GM21619 (cell line): ENCODE results near the gene ECEL1.
"Not testable (repeated sequence)": the region's sequence is repeated elsewhere in the genome, so short reads cannot be mapped to it uniquely, and the experiment has no call there.

Experiments
- ATAC-seq: cut with Tn5 transposase; IDR thresholded peaks from one replicate; pipeline ENCODE4 v1.9.1; 2021; ENCODE audit not compliant: unreplicated experiment

ECEL1 gene

DNA sequence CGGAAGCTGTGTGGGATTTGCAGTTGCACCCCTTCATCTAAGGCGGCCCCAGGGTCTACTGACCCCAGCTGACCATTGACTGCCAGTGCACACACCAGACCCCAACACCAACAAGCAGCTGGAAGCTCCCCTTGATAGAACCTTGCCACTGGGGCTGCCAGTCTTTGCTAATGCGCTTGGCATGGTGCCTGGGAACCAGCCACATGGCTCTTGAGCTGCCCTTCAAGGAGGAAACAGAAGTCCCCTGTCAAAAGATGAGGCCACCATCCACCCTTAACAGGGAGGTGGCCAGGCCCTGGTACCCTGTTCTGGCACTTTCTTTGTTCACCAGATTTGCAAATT, 23.1 kb downstream of the ECEL1 start:
- ATAC-seq: no peak

DNA sequence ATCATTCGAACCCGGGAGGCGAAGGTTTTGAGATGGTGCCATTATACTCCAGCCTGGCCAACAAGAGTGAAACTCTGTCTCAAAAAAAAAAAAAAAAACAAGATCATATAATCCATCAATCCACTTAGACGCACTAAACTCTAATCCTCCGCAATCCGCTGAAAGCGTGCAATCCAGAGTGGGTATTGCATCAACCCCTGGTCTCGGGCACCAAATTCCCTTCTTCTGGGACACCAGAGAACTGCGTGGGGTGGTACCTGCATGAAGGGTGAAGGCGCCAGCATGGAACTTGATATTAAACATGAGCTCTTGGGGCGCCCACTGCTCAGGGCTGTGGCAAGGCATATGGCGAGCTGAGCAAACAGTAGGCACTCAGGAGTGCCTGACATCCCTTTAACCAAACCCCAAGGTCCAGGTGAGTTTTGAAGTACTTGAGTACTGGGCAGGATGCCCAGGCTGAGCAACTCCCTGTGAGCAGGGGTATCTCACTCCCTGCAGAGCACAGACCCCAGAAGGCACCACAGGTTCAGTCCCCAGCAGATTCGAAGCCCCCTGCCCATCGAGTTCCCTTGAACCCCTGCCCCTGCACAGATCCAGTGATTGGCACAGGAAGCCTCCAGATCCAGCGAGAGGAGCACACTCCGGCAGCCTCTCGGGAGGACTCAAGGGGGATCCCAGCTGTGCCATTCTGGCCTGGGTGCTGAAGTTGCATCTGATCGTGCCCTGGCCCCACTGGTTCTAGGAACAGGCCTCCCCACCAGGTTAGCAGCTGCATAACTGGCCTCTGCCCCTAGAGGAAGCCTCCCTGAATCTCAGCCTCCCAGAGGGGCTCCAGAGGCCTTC, 23.7 kb downstream of the ECEL1 start:
- ATAC-seq: no peak

DNA sequence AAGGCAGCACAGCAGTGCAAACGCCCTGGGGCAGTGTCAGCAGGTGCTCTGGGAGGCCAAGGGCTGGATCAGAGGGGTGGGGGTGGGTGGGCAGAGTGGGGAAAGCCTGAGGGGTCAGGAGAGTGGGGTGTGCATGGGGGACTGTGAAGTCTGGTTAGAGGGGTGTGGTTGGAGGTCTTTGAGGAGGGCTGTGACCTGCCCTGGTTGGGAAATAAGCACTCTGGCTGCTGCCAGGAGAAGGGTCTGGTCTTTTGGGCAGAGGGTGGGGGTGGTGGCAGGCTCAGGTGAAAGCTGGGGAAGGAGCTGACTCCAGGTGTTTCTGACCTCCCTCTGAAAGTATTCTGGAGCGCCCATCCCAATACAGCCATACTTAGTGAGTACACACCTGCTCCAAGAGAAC, 27.5 kb downstream of the ECEL1 start:
- ATAC-seq: no peak

DNA sequence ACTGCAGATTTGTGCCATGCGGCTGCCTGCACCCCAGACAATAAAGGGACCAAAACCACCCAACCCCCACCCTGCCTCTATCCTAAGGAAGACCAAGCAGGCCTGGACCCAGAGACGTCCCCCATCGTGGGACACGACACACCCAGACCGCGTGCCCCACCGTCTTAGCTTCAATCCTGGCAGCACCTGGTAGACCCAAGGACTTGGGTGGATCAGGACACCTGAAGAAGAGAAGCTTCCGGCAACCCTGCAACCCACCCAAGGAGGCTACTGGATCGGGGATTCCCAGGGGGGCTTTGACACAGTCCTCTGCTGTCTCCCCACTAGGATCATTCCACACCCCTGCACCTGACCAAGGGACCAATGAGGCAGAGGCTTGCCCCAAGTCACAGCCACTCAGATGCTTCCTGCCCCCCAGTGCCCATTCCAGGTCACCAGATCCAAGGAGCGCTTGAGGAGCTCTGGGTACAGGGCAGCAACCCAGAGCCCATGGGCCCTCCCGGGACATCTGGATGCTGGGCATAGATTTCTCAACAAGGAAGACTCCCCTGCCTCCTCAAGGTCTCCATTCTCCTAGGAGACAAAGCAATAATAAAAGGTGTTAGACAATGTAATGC, 28.1 kb downstream of the ECEL1 start:
- ATAC-seq: no peak

DNA sequence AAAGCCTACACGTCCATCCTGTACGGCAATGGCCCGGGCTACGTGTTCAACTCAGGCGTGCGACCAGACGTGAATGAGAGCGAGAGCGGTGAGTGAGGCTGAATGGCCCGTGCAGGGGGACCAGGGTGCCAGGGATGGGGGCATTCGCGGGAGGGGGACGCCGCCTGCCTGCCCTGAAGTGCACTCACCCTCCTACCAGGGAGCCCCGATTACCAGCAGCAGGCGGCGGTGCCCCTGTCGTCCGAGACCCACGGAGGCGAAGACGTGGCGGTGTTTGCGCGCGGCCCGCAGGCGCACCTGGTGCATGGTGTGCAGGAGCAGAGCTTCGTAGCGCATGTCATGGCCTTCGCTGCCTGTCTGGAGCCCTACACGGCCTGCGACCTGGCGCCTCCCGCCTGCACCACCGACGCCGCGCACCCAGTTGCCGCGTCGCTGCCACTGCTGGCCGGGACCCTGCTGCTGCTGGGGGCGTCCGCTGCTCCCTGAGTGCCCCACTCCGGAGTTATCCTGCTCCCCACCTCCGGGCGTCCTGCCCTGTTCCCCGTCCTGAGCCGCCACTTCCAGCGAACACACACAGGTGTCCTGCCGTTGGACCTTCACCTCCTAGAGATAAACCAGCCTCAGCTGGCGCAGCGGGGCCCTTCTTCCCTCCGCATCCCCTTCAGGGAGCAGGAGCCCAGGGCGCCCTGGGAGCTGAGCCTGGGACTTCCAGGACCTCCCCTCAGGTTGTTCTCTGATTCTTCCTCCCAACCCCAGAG, 28.8 kb downstream of the ECEL1 start:
- ATAC-seq: no peak

DNA sequence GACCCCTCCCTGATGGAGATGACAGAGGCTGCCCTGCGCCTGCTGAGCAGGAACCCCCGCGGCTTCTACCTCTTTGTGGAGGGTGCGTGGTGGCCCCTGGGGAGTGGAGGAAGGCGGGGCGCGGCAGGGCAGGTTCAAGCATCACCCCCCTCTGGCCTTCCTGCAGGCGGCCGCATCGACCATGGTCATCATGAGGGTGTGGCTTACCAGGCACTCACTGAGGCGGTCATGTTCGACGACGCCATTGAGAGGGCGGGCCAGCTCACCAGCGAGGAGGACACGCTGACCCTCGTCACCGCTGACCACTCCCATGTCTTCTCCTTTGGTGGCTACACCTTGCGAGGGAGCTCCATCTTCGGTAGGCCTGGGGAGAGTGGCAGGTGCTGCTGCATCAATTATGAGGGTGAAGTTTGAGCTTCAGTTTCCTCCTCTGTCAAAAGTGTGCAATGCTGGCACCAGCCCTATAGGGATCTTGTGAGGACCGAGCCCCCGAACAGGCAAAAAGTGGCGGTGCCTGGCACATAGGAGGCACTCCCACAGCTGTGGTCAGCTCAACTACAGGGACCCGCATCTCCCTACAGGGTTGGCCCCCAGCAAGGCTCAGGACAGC, 29.5 kb downstream of the ECEL1 start:
- no peak for ATAC-seq

DNA sequence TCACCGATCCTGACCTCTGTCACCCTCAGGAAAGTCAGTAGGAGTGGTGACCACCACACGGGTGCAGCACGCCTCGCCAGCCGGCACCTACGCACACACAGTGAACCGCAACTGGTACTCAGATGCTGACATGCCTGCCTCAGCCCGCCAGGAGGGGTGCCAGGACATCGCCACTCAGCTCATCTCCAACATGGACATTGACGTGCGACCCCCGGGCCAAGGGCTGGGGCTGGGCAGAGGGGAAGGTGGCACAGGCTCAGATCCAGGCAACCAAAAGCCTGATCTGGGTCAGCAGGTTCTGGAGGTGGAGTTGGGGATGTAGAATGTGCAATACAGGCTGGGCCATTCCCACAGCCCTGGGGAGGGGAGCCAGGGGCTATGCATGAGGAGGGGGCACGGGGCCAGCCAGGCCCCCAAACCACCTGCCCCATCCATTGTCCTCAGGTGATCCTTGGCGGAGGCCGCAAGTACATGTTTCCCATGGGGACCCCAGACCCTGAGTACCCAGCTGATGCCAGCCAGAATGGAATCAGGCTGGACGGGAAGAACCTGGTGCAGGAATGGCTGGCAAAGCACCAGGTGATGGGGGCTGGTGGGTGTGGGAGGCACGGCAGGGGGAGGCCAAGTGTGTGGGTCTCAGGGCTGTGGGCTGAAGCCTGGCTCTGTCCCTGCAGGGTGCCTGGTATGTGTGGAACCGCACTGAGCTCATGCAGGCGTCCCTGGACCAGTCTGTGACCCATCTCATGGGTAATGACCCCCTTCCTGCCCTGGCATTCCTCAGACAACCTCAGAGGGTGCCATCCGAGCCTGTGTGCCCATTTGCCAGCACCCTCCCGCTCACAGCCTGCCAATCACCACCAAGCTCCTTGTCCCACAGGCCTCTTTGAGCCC, 30.3 kb downstream of the ECEL1 start:
- ATAC-seq: no peak

DNA sequence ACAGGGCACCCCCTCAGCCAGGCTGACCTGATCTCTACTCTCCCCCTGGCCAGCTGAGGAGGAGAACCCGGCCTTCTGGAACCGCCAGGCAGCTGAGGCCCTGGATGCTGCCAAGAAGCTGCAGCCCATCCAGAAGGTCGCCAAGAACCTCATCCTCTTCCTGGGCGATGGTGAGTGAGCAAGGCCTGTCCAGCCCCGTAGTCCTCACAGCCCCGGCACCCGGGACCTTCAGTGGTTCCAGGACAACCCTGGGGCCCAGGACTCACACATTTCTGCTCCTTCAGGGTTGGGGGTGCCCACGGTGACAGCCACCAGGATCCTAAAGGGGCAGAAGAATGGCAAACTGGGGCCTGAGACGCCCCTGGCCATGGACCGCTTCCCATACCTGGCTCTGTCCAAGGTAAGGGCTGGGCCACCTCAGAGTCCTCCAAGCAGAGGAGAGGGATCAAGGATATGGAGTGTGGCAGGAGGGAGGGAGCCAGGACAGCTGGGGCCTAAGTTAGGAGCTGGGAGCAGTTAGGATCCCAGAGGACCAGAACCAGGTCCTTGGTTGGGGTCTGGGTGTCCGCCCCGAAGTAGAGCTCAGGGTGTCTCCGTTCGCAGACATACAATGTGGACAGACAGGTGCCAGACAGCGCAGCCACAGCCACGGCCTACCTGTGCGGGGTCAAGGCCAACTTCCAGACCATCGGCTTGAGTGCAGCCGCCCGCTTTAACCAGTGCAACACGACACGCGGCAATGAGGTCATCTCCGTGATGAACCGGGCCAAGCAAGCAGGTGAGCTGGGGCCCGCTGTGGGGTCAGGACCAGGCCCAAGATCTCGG, 31.1 kb downstream of the ECEL1 start:
- no peak for ATAC-seq

DNA sequence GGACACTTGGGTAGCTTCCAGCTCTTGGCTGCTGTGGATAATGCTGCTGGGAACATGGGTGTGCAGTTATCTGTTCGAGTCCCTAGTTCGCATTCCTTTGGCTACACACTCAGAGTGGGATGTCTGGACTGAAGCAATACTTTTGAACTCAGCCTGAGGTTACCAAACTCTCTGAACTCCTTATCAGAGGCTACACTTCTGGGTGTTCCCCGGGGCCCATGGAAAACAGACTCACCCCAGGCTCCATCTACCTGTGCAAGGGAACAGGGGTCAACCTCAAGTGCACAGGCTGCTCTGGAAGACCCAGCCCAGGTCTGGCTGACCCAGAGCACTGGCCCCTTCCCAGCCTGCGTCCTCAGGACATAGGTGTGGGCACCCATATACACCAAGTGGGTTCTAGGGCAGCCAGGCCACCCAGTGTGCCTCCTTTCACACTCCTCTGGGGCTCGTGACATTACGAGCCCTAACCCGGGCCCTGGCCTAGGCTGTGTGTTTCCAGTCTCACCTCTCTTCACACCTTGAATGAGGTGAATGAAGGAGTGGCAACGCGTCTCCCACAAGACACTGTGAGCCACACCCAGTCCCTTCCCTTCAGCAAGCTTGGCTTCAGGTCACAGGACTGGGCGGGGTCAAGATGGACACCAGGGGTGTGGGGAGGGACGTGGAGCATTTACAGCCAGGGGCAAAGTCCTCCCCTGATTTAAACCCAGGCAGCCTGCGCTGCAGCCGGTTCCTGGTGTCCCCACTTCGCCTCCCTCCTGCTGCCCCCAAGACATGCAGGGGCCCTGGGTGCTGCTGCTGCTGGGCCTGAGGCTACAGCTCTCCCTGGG, 32.0 kb downstream of the ECEL1 start, which contains the start of gene ALPI:
TSS of gene ALPI (plus strand) at position 728 of the 830 bp plus-strand sequence. CDS start at position 775, 47 bp downstream.
- no peak for ATAC-seq

DNA sequence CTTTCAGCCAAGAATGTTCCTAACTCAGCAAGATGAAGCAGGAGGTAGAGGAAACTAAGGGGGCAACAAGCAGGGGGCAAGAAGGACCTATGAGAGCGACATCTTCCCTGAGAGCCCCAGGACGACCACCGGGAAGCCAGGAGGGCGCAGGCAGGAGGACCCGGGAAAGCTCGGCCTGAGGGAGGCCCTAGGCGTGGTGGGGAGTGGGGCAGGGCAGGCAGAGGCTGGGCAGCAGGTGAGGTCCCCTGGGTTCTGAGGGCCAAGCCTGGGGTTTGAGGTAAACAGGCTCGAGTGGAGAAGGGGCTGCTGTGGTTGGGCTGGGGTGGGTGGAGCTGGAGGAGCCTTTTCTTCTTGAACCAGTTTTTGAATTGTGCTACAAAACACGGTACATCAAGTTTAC, 33.0 kb downstream of the ECEL1 start:
- ATAC-seq: no peak

DNA sequence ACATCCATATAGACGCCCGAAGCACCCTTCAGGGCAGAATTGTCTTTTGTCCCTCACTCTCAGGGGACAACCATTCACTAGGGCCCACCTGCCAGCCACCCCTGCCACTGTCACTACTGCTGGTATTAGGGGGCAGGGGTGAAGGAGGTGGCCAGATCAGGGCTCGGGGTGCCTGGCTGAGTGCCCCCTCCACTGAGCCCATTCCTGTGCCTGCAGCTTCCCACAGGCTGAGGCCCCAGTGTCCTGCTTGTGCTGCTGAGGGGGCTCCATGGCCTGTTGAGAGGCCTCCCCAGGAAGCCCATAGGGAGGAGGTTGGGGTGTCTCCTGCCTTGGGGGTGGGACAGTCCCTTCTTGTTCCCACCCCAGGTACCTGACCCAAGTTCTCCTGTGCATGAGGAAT, 36.0 kb downstream of the ECEL1 start:
- ATAC-seq: not testable (repeated sequence)

DNA sequence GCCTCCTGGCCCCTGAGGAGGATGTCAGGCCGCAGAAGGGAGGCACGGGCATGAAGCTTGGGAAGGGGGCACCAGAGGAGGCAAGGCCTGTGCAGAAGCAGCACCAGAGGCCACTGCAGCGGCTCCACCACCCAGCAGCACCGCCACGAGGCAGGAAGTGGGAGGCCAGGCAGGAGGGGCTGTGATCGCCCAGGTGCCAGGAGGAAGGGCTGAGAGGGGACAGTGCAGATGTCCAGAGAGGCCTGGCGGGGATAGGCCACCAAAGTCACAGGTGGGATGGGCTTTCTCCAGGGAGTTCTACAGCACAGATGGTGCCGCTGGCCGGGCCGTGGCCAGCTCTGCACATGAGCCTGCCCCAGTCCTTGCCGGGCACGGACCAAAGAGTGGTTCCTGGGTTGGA, 37.7 kb downstream of the ECEL1 start:
- no peak for ATAC-seq

DNA sequence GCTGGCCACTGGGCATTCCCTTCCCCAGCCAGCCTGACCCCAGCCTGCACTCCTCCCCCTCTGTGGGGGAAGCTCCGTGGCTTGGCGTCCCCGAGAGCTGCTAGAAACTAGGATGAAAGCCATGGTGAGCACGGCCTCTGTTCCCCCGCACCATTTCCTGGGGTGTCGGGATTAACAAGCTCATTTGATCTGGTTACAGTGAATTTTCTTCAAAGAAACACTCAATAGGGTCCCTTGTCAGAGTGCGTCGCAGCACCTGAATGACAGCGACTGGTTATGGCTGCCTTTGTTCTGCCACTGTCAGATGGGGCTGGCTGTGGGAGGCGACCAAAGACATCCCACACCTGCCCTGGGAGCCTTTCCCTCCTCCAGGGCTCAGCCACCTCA, 39.3 kb downstream of the ECEL1 start:
- no peak for ATAC-seq

DNA sequence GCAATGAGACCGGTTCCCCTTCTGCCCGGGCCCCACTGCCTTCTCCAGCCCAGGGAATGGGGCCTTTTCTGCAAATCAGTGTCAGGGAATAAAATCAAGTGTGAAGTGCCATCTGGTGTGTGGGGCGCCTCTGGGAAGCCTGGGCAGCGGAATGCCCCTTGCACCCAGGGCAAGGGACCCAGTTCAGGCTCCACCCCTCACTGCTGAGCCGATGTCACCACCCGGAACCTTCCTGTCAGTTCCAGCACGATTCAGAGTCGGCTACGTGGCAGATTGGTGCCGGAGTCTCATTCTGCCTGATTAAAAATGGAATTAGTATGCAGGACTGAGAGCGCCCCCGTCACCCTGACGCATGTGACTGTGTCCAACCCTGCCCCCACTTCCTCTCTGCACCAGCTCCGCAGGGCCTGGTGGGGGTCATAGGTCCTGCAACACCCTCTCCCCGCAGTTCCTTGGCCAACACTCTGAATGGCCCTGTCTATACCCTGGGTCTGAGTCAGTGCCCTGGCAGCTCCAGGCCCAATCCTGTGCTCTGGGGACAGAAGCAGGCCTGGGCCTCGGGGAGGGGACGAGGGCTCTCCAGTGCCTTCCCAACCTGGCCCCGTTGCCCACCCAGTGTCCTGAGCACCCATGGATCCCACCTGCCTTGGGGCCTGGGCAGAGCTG, 39.9 kb downstream of the ECEL1 start:
- ATAC-seq: no peak

DNA sequence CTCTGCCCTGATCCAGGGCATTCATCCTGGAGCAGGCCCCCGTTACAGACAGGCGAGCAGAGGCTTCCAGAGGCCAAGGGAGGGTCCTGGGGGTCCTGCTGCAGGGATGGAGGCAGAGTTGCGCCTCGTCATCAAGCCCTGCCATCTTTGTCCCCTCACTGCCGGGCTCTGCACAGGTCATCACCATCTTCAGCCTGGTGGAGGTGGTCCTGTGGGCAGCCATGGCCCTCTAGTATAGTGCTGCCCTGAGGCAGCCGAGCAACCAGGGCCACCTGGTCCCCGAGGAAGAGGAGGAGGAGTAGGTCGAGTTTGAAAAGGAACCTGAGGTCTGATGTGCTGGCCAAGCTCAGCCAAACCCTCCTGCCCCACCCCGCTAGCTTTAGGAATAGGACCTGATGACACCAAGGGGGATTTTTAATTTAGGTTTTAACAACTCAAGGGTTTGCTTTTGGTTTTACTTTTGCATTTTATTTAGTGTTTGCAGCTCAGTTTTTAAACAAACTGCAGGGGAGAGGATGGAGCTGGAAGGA, 40.5 kb downstream of the ECEL1 start:
- ATAC-seq: no peak

DNA sequence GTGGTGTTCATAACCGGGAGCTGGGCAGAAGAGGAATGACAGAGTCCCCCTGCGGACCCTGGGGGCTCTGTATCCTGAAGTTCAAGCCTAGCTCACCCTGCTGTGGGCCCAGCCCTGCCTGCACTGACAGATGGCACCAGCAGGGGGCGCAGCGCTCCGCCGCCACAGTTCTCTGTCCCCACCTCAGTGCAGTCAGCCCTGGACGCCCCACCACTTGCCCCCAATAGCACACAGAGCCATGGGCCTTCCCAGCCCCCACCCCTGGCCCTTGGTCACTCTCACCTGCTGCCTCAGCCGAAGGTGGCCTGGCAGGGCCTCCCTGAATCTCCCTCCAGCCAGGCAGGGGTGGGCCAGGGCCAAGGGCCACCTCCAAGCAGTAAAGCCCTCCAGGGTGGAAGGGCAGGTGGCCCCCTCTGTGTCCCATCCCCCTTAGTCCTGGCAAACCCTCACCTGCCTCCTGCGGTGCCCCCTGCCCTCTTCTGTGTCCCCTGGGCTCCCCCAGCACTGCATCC, 41.3 kb downstream of the ECEL1 start:
- ATAC-seq: not testable (repeated sequence)

DNA sequence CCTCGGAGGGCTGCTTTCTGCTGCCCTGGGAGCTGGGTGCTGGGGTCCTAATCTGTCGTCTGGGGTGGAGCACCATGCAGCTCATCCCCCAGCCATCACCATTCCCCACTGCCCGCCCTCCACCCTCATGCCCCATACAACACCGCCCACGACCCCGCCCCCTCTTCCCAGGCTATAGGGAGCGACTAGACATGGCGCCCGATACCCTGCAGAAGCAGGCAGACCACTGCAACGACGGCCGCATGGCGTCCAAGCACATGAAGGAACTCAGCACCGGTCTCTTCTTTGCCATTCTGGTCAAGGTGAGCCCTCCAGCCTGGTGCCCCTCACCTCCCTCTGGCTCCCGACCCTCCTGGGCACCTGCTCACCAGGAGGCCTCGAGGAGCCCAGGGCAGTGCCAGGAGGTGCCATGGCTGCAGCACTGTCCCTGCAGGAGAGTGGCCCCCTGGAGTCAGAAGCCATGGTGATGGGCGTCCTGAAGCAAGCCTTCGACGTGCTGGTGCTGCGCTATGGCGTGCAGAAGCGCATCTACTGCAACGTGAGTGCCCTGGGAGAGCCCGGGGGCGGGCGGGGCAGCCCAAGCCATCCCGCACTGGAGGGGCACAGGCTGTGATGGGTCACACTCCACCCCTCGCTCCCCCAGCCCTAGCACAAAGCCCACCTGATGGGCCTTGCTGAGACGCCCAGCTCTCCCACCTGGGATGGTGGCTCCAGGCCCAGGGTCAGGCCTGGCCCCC, 42.3 kb downstream of the ECEL1 start:
- ATAC-seq: not testable (repeated sequence)
